NK-92 (cell line): ENCODE results near the gene MSI2.

Source experiments
- DNase-seq: peaks from one replicate; lab custom pipeline; 2025; ENCODE audit not compliant: unreplicated experiment; lab: John Stamatoyannopoulos, UW

Gene MSI2

DNA sequence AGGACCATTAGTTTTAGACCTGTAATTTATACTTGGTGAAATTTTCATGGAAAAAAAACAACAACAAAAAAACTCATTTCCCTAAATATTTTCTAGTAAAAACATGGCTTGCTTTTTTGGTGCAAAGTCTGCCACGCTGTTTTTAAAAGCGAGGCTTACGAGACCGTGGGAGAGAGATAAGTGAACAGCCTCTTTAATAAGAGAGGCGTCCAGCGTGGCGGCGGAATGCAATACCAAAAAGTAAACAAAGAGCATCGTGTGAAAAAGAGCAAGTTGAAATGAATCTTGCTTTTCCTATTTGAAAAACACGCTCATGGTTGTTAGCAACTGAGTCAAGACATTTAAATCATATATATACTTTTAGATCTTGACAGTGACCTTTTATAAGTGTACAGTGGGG lies 10.5 kb upstream of the MSI2 start:
- no peak for DNase-seq

DNA sequence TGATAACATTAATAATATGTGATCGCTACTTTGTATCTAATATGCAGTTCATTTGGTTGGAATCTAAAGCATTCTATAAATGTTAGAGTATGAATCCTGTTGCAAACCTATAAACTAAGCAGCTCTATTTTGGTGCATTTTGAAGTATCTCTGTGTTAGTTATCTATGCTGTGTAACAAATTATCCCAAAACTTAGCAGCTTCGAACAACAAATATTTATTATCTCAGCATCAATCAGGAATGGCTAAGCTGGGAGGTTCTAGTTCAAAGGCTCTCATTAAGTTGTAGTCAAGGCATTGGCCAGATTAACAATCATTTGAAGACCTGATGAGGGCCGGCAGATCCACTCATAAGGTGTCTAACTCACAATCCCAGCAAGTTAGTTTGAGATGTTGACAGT lies 10.1 kb upstream of the MSI2 start:
- no peak for DNase-seq

DNA sequence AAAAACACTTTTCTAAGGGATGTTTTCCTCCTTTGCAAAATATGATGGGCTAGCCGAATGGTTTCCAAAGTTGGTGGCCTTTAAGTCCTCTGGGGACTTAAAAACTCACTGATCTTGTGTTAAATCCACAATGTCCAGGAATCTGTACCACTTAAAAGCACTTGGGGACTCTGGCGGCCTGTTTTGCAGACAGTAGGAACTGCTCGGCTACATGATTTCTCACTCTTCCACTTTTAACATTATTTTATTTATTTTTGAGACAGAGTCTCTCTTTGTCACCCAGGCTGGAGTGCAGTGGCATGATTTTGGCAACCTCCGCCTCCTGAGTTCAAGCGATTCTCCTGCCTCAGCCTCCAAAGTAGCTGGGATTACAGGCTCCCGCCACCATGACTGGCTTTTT lies 9.1 kb upstream of the MSI2 start:
- DNase-seq: no peak

DNA sequence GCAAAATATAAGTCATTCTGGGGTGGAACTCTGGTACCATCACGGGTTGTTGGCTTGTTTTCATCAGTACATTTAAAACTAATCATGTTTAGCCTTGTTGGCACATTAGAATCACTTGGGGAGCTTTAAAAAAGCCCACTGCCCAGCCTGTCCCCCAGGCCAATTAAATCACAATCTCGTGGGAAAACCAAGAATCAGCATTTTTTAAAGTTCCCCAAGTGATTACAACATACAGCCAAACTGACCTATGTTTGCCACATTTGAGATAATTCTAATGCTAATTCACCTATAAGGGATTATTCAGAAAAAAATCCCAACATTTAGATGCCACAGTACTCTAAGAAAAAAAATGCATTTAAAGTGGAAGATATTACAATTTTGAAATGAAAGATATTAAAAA lies 8.4 kb upstream of the MSI2 start:
- DNase-seq: no peak

DNA sequence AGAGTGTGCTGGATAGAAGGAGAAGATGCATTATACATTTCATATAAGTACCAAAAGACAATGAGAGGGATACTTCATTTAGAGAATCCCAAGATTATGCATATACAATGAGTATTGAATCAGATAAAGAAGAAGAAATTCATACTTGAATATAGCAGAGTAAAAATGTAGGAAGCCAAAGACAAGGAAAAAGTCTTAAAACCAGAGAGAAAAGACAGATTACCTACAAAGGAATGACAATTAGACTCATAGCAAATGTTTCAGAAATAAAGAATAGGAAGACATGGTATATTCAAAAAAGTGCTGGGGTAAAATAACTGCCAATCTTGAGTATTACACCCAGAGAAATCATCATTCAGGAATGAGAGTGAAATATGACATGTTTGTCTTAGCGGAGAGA lies 6.8 kb upstream of the MSI2 start:
- no peak for DNase-seq

DNA sequence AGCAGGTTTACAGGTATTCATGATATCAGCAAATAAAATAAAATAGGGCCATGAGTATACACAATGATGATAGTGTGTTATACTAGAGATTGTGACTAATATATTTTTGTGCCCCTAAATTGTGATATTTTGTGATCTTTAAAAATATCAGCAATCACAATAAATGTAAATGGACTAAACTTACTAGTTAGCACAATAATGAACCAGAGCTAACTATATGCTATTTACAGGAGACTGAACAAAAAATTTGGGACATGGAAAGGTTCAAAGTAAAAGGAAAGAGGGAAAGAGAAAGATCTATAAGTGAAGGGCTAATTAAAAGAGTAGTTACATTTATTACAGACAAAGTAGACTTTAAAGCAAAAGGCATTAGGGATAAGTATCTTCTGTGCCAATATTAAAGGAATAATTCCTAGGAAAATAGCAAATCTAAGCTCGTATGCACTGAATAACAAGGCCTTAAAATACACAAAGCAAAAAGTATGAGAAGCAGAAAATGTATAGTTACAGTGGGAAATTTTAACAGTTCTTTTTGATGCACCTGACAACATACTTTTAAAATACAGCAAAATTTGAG lies 5.0 kb upstream of the MSI2 start:
- DNase-seq: no peak

DNA sequence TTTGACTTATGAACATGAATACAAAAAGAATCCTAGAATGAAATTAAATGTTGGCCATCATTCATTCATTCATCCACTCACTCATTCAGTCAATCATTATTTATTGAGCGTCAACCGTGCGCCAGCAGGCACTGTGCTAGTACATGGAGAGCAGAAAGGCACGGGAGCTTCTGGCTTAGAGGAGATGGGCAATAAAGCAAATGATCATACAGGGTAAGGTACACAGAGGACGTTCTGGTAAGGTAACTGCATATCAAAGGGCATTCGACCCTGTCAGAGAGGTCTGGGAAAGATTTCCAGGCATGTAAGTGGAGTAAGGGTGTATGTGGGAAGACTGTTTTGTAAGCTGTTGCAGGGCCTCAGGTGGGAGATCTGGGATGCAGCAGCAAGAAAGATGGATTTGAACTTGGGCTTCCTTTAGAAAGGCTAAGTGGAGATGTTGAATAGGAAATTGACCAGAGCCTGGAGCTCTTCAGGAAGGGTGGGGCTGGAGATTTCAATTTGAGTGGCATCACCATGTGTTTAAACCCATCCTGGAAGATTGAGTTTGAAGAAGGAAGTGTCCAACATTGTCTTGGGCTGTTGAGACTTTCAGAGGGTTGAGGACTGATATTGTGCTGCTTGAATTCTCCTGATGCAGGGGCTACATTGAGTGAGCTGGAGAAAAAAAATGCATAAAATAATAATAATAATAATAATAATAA lies 2.8 kb upstream of the MSI2 start:
- no peak for DNase-seq

DNA sequence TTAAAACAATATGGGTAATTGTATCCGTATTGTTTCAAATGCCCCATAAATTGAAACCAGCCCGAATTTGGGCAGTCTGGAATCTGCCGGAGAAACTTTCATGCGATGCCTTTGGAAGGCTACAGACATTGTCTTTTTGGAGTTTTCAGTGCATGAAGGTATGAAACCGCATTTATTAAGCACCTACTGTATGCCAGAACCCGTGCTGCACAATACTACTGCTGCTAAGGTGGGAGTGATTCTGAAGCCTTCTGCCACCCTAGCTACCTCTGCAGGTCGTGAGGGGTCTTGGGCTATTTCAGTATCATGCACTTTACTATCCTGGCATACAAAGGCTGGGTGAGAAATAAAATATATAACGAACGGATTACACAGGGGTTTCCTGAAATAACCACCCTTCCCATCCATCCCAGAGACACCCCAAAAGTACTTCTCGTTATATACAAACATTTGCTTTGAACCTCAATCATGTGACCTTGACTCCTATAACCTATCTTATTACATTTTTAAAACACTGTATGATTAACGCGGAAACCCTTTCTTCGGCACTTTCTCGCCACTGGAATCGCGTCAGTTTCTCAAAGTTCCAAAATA lies 1.0 kb upstream of the MSI2 start:
- DNase-seq: no peak

DNA sequence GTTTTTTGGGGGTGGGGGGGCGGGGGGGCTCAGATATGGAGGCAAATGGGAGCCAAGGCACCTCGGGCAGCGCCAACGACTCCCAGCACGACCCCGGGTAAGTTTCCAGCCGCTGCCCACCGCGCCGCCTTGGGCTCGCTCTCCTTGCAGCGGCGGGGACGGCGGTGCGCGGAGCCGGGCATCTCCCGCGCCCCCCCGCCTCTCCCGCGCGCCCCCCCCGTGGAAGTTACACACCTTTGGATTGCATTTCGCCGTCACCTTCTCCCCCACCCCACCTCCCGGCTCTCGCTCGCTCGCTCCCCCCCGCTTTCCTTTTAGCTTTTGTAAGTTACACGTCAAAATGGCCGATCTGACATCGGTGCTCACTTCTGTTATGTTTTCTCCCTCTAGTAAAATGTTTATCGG lies 387 bp downstream of the MSI2 start:
- DNase-seq: no peak

DNA sequence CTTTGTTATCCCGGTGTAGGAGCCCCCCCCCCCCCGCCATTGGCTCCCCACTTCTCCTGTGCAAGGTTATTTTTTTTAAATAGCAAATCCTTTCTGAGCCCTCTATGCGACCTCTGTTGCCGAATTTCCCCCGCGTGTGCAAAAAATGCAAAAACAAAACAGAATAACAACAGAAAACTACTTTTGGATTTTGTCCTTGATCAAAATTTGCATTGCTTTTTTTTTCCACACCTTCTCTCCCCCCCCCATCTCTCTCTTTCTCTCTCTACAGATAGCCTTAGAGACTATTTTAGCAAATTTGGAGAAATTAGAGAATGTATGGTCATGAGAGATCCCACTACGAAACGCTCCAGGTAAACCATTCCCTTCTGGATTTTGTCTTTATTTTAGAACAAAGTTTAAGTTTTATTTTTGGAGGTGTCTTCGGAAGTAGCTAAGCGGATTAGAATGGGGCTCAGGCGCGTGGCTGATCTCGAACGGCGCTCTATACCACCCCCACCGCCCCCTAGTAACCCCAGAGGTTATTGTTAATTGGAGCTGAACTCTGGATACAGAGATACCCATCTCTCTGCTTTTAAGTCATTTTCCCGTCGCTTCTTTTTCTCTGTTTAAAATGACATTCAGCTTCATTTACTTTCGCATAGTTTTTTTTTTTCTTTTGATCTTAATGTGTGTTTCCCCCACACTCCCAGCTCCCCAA lies 1.0 kb downstream of the MSI2 start:
- DNase-seq: no peak

DNA sequence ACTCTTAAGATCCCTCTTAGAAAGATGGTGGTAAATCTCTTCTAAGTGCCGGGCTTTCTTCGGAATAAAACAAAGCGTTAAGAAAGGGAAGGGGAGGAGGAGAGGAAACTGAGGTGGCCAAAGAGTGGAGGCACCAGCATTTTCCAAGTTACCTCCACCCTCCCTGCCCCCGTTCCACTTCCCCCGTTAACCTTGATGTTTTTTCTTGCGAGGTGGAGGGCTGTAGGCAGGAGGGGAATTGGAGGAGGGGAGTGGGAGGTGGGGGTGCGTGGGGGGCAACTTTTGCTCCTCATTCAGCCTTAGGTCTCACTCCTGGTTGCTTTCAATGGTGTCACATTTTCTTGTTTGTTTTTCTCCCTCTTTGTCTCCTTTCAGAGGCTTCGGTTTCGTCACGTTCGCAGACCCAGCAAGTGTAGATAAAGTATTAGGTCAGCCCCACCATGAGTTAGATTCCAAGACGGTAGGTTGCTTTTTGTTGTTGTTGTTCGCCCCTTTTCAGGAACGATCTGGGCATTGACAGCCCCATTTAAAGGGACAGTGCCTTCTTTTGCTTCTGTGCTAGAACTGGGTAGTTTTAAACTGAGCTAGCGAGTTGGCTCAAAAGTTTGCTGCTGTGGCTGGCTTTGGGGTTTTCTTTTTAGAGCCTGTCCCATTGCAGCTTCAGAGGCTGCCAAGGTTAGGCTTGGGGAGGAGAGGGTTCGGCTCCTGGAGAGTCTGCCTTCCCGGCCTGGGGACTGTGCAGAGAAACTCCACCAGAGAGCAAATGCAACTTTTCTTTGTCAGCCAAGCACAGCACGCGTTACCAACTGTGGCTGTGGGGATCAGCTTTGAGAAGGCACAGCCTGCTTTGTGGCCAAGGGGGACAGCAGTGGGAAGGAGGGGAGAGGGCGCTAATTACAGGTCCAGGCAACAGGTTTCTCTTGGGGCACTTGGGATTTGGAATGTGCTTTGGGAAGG lies 1.9 kb downstream of the MSI2 start:
- no peak for DNase-seq

DNA sequence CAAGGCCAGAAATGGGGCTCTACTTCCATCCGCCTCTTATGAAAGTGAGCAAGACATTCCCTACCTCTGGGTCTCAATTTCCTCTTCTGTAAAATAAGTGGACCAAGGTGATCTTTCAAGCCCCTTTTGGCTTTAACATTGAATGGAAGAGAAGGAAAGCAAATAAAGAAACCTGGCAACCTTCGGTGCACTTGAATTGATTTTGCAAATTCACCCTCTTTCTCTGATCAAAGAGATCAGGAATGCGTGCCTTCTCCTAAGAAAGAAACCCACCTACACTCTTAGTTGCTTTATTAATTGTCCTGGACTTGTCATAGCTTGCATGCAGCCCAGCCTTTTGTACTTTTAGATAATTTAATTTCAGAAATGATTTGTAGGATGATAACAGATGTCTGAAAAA lies 3.0 kb downstream of the MSI2 start:
- DNase-seq: no peak

DNA sequence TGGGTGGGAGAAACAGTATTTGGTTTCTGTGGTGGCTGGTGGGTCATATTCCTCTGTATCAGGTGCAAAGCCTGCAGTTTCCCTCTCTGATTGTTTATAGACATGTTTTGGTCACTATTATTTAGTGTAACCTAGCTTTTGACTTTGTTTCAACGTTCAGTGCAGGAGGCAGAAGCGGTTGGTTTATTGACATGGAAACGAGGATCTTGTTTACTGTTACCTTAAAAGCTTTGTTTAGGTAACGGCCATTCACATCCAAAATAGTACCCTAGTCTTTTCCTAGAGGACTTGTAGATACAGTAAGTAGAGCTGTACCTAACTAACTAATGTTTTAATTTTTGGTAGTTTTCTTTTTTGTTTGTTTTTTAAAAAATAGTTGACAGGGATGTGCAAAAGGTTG lies 3.5 kb downstream of the MSI2 start:
- DNase-seq: no peak

DNA sequence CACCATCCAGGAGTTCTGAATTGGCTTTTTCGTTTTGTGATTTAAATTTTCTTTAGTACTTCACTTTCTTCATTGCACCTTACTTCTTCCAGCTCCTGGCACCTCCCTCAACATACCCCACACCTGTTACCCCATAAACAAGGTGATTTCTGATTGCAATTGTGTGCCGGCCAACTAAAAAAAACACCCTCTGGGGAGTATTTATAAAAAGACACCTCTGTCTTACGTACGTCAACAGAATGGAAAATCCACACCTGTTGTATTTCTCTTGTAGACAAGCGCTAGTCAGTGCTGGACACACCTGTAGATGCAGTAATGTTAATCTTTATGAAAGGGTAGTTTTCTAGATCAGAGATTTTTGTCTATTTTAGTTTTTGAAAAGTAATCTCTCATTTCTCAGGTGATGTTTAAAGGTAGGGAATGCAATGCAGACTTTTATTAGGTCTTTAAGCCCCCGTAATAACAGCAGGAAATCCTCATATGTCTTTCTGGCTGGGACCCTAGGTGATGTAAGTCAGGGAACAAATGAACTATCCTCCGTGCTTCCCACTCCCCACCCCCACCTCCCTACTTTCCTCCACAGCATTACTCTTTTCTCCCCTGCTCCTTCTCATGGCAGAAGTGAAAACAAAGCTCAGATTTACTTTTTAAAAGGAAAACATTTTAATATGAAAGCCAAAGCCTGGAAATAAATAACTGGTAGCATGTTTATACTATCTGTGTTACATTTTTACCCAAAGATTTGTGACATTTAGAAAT lies 4.2 kb downstream of the MSI2 start:
- no peak for DNase-seq

DNA sequence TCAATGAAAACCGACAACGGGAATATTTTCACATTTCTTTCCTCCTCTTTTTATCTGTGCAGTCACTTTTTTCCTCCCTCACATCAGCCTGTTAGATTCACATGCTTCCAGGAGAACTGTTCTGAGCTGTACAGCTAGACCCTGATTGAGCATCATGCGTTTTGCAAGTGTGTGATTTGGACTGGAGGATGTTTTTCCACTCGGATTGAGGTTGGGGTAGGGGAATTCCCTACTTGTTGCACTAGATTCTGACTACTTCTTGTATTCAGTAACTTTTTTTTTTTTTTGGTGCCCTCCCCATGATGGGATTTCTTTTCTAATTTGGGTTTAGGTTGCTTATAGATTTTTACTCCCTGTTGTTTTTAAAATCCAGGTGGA lies 4.8 kb downstream of the MSI2 start:
- no peak for DNase-seq

DNA sequence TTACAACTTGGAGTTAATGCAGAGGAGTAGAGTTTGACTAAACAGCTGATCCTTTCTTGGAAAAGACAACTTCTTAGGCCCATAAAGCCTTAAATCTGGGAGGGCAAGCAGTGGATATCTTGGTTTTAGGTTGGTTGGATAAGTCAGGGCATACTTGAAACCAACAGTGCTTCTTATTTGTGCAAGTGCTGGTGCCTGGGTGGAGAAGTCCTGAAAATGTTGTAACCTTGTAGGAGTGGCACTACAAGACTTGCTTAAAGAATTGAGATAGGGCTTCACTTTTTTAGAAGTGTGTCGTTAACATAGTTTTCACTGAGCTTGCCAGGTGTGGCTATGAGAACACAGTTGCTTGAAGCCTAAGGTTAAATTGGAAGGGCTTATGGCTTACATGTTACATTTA lies 6.2 kb downstream of the MSI2 start:
- no peak for DNase-seq

DNA sequence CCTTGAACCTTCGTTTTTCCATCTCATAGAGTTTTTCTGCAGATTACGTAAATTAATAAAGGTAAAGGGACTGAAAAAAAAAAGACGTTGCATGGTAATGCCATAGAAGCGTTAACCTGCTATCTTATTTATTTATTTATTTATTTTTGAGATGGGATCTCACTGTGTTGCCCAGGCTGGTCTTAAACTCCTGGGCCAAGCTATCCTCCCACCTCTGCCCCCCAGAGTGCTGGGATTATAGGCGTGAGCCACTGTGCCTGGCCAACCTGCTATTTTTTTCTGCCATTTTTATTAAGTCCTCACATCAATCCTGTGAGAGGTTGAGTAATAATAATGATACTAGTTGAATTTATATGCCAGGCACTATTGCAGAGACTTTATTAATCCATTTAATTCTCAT lies 7.9 kb downstream of the MSI2 start:
- no peak for DNase-seq

DNA sequence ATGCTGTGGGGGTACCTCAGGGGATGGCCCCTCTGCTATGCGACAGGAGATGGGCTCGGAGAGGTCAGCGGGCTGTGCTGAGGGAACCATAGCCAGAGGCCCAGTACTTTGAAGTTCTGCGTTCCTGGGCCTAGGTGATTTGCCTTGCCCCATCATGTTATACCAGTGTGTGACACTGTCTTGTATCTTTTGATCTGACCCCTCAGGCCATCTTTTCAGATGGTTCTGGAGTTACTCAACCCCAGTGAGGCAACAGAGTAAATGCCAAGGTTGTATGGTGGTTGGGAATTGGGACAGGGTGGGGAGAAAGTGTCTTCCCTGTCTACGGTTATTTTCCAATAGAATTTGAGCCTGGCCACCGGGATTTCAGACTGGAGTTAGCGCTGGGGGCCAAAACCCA lies 8.5 kb downstream of the MSI2 start:
- no peak for DNase-seq

DNA sequence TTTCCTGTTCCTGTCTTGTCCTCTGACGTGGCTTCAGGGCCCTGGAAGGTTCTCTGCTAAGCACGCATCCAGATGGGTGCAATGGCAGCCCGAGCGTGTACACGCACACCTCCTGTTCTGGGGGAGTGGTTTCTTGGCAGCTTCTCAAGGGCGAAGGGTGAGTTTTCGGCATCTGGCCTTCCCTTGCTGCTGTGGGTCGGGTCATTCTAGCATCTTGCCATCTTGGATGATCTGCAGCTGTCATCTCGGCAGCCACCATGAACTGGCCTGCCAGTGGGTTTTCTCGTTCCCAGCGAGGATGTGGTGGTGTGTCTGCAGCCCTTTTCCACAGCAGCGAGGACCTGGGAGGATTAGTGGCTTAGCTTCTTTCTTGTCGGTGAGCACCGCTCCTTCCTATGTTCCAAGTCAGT lies 10.6 kb downstream of the MSI2 start:
- DNase-seq: no peak

DNA sequence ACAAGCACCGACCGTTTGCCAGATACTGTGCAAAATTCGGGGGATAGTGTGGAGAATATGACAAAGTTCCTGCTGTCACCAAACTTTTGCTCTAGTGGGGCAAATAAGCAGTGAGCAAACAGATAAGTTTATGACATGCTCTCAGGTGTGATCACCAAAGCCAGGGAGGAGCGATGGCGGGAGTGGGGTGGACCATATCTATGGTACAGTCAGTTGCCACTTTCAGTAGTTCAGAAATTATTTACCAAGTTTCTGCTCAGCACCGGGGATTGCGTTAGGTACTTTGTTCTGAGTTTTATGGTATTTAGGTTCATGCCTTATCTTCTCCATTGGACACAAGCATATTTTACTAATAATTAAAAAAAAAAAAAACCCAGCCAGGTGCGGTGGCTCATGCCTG lies 11.9 kb downstream of the MSI2 start:
- DNase-seq: no peak

DNA sequence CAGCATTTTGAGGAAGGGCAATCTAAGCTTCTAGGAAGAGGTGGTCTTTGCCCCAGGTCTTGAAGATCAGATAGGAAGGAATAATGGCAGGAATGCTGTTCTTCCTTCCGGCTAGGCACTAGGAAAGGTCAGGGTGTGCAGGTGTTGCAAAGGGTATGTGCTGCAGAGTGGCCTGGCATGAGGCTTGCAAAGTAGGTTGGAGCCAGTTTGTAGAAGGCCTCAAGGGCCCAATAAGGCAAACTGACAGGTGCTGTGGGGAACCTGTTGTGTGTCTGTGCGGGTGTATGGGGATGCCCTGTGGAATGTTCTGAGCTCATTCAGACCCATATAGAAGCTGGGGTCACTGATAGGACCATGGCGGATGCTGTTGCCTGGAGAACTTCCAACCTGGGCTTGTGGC lies 12.7 kb downstream of the MSI2 start:
- no peak for DNase-seq
